PC-9 (cell line): ENCODE measurements around the gene R3HDM2. TPM values are rescaled to one million over a fixed set of nuclear protein-coding genes. Genes with fewer than 3 reads are reported as not detected.

ENCODE experiments used
- BruUV-seq: library from RNA; stranded (reverse); fragments of 400-500 nt; replicated peaks from 2 replicates; lab custom pipeline; 2021; lab: Mats Ljungman, UMichigan
- CTCF ChIA-PET: fragments of 300-600 bp; sonication (Branson Sonifier 250); formaldehyde crosslinking; loops from one replicate; lab custom pipeline; 2022; ENCODE audit warnings: antibody characterized with exemption; lab: Charles Lee
- POLR2A ChIA-PET: fragments of 300-600 bp; sonication (Branson Sonifier 250); formaldehyde crosslinking; loops from one replicate; lab custom pipeline; 2022; ENCODE audit warnings: antibody characterized with exemption; ENCODE audit not compliant: unreplicated experiment; lab: Charles Lee
- DNase-seq, 2 experiments: peaks; one replicate each; pipeline versions ENCODE4 v3.0.0 to v3.0.0-alpha.2; 2015 to 2022; ENCODE audit warnings: mixed read lengths in 1 of 2
- H2AFZ ChIP-seq: fragments of 200-600 bp; sonication (generic); 2 replicates; pipeline ENCODE4 v1.8.1; 2017; ENCODE audit warnings: antibody characterized with exemption
- H3F3A ChIP-seq: fragments of 200-600 bp; sonication (generic); 2 replicates; pipeline ENCODE4 v1.8.1; 2017; ENCODE audit warnings: antibody characterized with exemption, mild to moderate bottlenecking, low read depth; ENCODE audit not compliant: insufficient read depth
- H3K27ac ChIP-seq: fragments of 200-600 bp; sonication (generic); 2 replicates; pipeline ENCODE4 v1.6.1; 2016; ENCODE audit warnings: mixed run types
- H3K27me3 ChIP-seq: fragments of 200-600 bp; sonication (generic); 2 replicates; pipeline ENCODE4 v1.6.1; 2016; ENCODE audit warnings: low read depth, mixed run types; ENCODE audit not compliant: insufficient read depth
- H3K36me3 ChIP-seq: fragments of 200-600 bp; sonication (generic); 2 replicates; pipeline ENCODE4 v1.6.1; 2016; ENCODE audit warnings: low read depth, mixed run types
- H3K4me1 ChIP-seq: fragments of 200-600 bp; sonication (generic); replicated peaks from 2 replicates; pipeline ENCODE4 v1.6.1; 2016; ENCODE audit warnings: mixed run types; ENCODE audit not compliant: insufficient read depth
- H3K4me2 ChIP-seq: fragments of 200-600 bp; sonication (generic); 2 replicates; pipeline ENCODE4 v1.6.1; 2017; ENCODE audit warnings: mixed run types
- H3K4me3 ChIP-seq: fragments of 200-600 bp; sonication (generic); 2 replicates; pipeline ENCODE4 v1.6.1; 2016; ENCODE audit warnings: mixed run types
- H3K79me2 ChIP-seq: fragments of 200-600 bp; sonication (generic); 2 replicates; pipeline ENCODE4 v1.6.1; 2017; ENCODE audit warnings: low read depth, mixed run types
- H3K9me2 ChIP-seq: fragments of 200-600 bp; sonication (generic); 2 replicates; pipeline ENCODE4 v1.8.1; 2017; ENCODE audit warnings: mild to moderate bottlenecking; ENCODE audit not compliant: insufficient read depth
- H3K9me3 ChIP-seq: fragments of 200-600 bp; sonication (generic); 2 replicates; pipeline ENCODE4 v1.8.1; 2016; ENCODE audit warnings: low read depth; ENCODE audit not compliant: insufficient read depth
- H4K20me1 ChIP-seq: fragments of 200-600 bp; sonication (generic); 2 replicates; pipeline ENCODE4 v1.8.1; 2017; ENCODE audit not compliant: insufficient read depth
- CTCF ChIP-seq: fragments of 200-600 bp; sonication (generic); conservative IDR thresholded peaks from 2 replicates; pipeline ENCODE4 v1.6.1; 2017; ENCODE audit warnings: mixed run types, antibody characterized with exemption, mild to moderate bottlenecking, moderate library complexity
- EZH2 ChIP-seq: fragments of 200-600 bp; sonication (generic); IDR thresholded peaks from 2 replicates; pipeline ENCODE4 v1.8.0; 2017; ENCODE audit warnings: antibody characterized with exemption, low read depth
- intact Hi-C: fragments of 100-400 bp; cut with micrococcal nuclease; formaldehyde crosslinking; loops from one replicate; pipeline ENCODE4 v1.10.0; 2022; ENCODE audit not compliant: unreplicated experiment
- total RNA-seq: library from RNA; stranded (reverse); gene quantifications from 2 replicates; pipeline ENCODE4 v1.2.3, GENCODE V29; 2021

The R3HDM2 gene
- total RNA-seq, 1 experiment from 2014 or later, result 65.1 TPM

GRCh38 chr12:57258977-57259970 lies 171.6 kb downstream of the R3HDM2 start:
- Histone ChIP-seq H3K27ac (no peak overlapping the region), H3F3A (no peaks in the 10 kb centered on the region), H3K79me2 (no peaks in the 10 kb centered on the region), H3K9me2 (no peaks in the 10 kb centered on the region), H3K36me3 (peaks cover 3% of the 10 kb centered on the region; the same call in 1 of the 2 replicates), H4K20me1 (no peaks in the 10 kb centered on the region), H3K4me2 (no peak overlapping the region), H3K4me3 (no peak overlapping the region), H3K4me1 (no peaks in the 10 kb centered on the region), H3K27me3 (no peaks in the 10 kb centered on the region), H2AFZ (no peak overlapping the region), H3K9me3 (no peaks in the 10 kb centered on the region)
- no peak for TF ChIP-seq CTCF
- TF ChIP-seq EZH2, result no peak
- BruUV-seq, result no TSS peak
- ChIA-PET POLR2A (no interaction called here), CTCF (interaction anchor here (0.5 kb wide), 1 partner anchor 476 kb away, joined by 8 read pairs; no protein-coding TSS in a partner anchor)
- no peak for DNase-seq
- intact Hi-C loops, result no loop called here

- H3K4me2 ChIP-seq, result no peak overlapping the region
- no peaks in the 10 kb centered on the region for H3K9me2 ChIP-seq
- no peaks in the 10 kb centered on the region for H4K20me1 ChIP-seq
- H3K79me2 ChIP-seq, result no peaks in the 10 kb centered on the region
- no peak overlapping the region for H3K27ac ChIP-seq
- H3F3A ChIP-seq, result no peaks in the 10 kb centered on the region
- H3K27me3 ChIP-seq, result no peaks in the 10 kb centered on the region
- CTCF ChIA-PET, result no interaction called here
- no peaks in the 10 kb centered on the region for H3K9me3 ChIP-seq
- no peak overlapping the region for H3K4me3 ChIP-seq
- H3K36me3 ChIP-seq, result peaks cover 3% of the 10 kb centered on the region; the same call in 1 of the 2 replicates
- TF ChIP-seq EZH2, result no peak
- TF ChIP-seq CTCF, result no peak
- BruUV-seq, result no TSS peak
- POLR2A ChIA-PET, result no interaction called here
- no peak overlapping the region for H2AFZ ChIP-seq
- intact Hi-C loops, result no loop called here
- no peaks in the 10 kb centered on the region for H3K4me1 ChIP-seq
- no peak for DNase-seq
Observed at GRCh38 chr12:57255916-57256315, 174.9 kb downstream of the R3HDM2 start.

- Histone ChIP-seq H3K4me1 (no peaks in the 10 kb centered on the region), H4K20me1 (no peaks in the 10 kb centered on the region), H3K4me2 (no peak overlapping the region), H3K4me3 (no peak overlapping the region), H3K27me3 (no peaks in the 10 kb centered on the region), H3K27ac (no peak overlapping the region), H2AFZ (no peak overlapping the region), H3K79me2 (no peaks in the 10 kb centered on the region), H3K9me2 (no peaks in the 10 kb centered on the region), H3K9me3 (no peaks in the 10 kb centered on the region), H3K36me3 (peaks cover 3% of the 10 kb centered on the region; the same call in 1 of the 2 replicates), H3F3A (no peaks in the 10 kb centered on the region)
- CTCF ChIA-PET, result interaction anchor here (1.2 kb wide), 1 partner anchor 203 kb away, joined by 3 read pairs; no protein-coding TSS in a partner anchor
- no TSS peak for BruUV-seq
- no peak for TF ChIP-seq CTCF
- no peak for TF ChIP-seq EZH2
- POLR2A ChIA-PET, result no interaction called here
- no peak for DNase-seq
- intact Hi-C loops, result no loop called here
Observed at GRCh38 chr12:57254506-57255280, 176.2 kb downstream of the R3HDM2 start.
